Endothelial cell of umbilical vein (primary cell): ENCODE measurements around the gene SLIT1. TPM values are rescaled to one million over a fixed set of nuclear protein-coding genes. Genes with fewer than 3 reads are reported as not detected.

Experiments used
- BruUV-seq: library from RNA; stranded (reverse); fragments of 400-500 nt; replicated peaks from 2 replicates; lab custom pipeline; 2021; lab: Mats Ljungman, UMichigan
- CTCF ChIA-PET: fragments of 300-600, 350-600 bp; sonication (Branson Sonifier 250); formaldehyde crosslinking; loops from one replicate; lab custom pipeline; 2021; ENCODE audit warnings: antibody characterized with exemption, inconsistent platforms; lab: Charles Lee
- POLR2A ChIA-PET: fragments of 300-600, 350-600 bp; sonication (Branson Sonifier 250); formaldehyde crosslinking; loops from one replicate; lab custom pipeline; 2021; ENCODE audit warnings: antibody characterized with exemption, inconsistent platforms; lab: Charles Lee
- DNase-seq: peaks from one replicate; pipeline ENCODE4 v3.0.0-alpha.2; 2011; ENCODE audit warnings: low read depth, low spot score
- FAIRE-seq: peaks from 2 replicates; lab custom pipeline; 2011; peaks lifted over from hg19 to GRCh38; lab: Jason Lieb, UNC
- H2AFZ ChIP-seq: 2 replicates; pipeline ENCODE4 v1.6.0; 2012; ENCODE audit warnings: low read depth, low read length, control low read depth, inconsistent platforms
- H3K27ac ChIP-seq: 2 replicates; pipeline ENCODE4 v1.5.1; 2011; ENCODE audit warnings: low read depth, mild to moderate bottlenecking, control low read depth, low read length, moderate library complexity; ENCODE audit not compliant: insufficient read depth
- H3K27me3 ChIP-seq, 2 experiments: 2 replicates each; pipeline versions ENCODE4 v1.6.0 to v1.6.1; 2011; ENCODE audit warnings: low read length in 2 of 2, mixed read lengths in 1 of 2; ENCODE audit not compliant: control insufficient read depth in 2 of 2, insufficient read depth in 2 of 2
- H3K36me3 ChIP-seq, 2 experiments: 2 replicates in 1 of 2; 3 replicates in 1 of 2; pipeline ENCODE4 v1.5.1; 2011; ENCODE audit warnings: low read length in 2 of 2, mild to moderate bottlenecking in 1 of 2, moderate library complexity in 1 of 2; ENCODE audit not compliant: control insufficient read depth in 2 of 2, insufficient read depth in 2 of 2; ENCODE audit errors: extremely low read depth in 1 of 2
- H3K4me1 ChIP-seq: 3 replicates; pipeline ENCODE4 v1.5.1; 2011; ENCODE audit warnings: mild to moderate bottlenecking, low read length; ENCODE audit not compliant: control insufficient read depth, insufficient read depth; ENCODE audit errors: extremely low read depth
- H3K4me2 ChIP-seq: 2 replicates; pipeline ENCODE4 v1.6.1; 2011; ENCODE audit warnings: low read length, control low read depth, mixed read lengths; ENCODE audit not compliant: insufficient read depth
- H3K4me3 ChIP-seq, 3 experiments: fragments of 200-600 bp in 1 of 3; sonication (generic), shearing (Covaris generic) in 1 of 3; replicated peaks in 1 of 3; 2 replicates each; pipeline ENCODE4 v1.5.1; 2011 to 2016; ENCODE audit warnings: control low read depth in 3 of 3, low read length in 3 of 3, mild to moderate bottlenecking in 2 of 3, inconsistent platforms in 1 of 3, low read depth in 1 of 3, moderate library complexity in 1 of 3; ENCODE audit not compliant: insufficient read depth in 1 of 3
- H3K79me2 ChIP-seq: 2 replicates; pipeline ENCODE4 v1.6.0; 2012; ENCODE audit warnings: low read length, inconsistent platforms; ENCODE audit not compliant: control insufficient read depth, insufficient read depth
- H3K9ac ChIP-seq: replicated peaks from 2 replicates; pipeline ENCODE3; 2011; ENCODE audit warnings: low read length, control low read depth; ENCODE audit not compliant: insufficient read depth; ENCODE audit errors: extremely low read depth
- H3K9me1 ChIP-seq: replicated peaks from 3 replicates; pipeline ENCODE4 v1.6.0; 2011; ENCODE audit warnings: mild to moderate bottlenecking, low read length; ENCODE audit not compliant: control insufficient read depth, insufficient read depth; ENCODE audit errors: extremely low read depth
- H3K9me3 ChIP-seq: replicated peaks from 2 replicates; pipeline ENCODE4 v1.5.1; 2012; ENCODE audit warnings: low read length, inconsistent platforms; ENCODE audit not compliant: control insufficient read depth, insufficient read depth
- H4K20me1 ChIP-seq: replicated peaks from 2 replicates; pipeline ENCODE3; 2011; ENCODE audit warnings: mild to moderate bottlenecking, low read length; ENCODE audit not compliant: control insufficient read depth, insufficient read depth; ENCODE audit errors: extremely low read depth
- CTCF ChIP-seq, 2 donors: IDR thresholded peaks; 1 replicate in 1 of 2; 2 replicates in 1 of 2; pipeline ENCODE4 v1.5.1; 2011; ENCODE audit warnings: low read length in 2 of 2, mild to moderate bottlenecking in 2 of 2, moderate library complexity in 2 of 2, control low read depth in 1 of 2, inconsistent platforms in 1 of 2, low read depth in 1 of 2; ENCODE audit not compliant: insufficient read depth in 1 of 2; ENCODE audit errors: extremely low read depth in 1 of 2
- EZH2 ChIP-seq: IDR thresholded peaks from 2 replicates; pipeline ENCODE4 v1.6.1; 2012; ENCODE audit warnings: borderline replicate concordance, low read depth, mild to moderate bottlenecking, moderate library complexity, low read length, inconsistent platforms; ENCODE audit not compliant: severe bottlenecking
- FOS ChIP-seq: IDR thresholded peaks from 2 replicates; pipeline ENCODE4 v1.6.1; 2011; ENCODE audit warnings: mild to moderate bottlenecking, low read length, moderate library complexity, borderline replicate concordance; ENCODE audit not compliant: insufficient read depth
- GATA2 ChIP-seq: IDR thresholded peaks from 2 replicates; pipeline ENCODE4 v1.7.0; 2011; ENCODE audit warnings: low read depth, mild to moderate bottlenecking, moderate library complexity, mixed read lengths, low read length; ENCODE audit not compliant: insufficient read length, insufficient read depth
- JUN ChIP-seq: IDR thresholded peaks from 2 replicates; pipeline ENCODE4 v1.6.1; 2011; ENCODE audit warnings: borderline replicate concordance, low read depth; ENCODE audit not compliant: insufficient read length, insufficient read depth
- MAX ChIP-seq: IDR thresholded peaks from 2 replicates; pipeline ENCODE4 v1.6.1; 2011; ENCODE audit not compliant: insufficient read depth, insufficient read length
- MYC ChIP-seq: IDR thresholded peaks from one replicate; pipeline ENCODE4 v1.6.1; 2011; ENCODE audit warnings: mild to moderate bottlenecking, low read depth, low read length
- POLR2A ChIP-seq: IDR thresholded peaks from 2 replicates; pipeline ENCODE4 v1.6.1; 2012; ENCODE audit warnings: low read depth, mild to moderate bottlenecking, control low read depth, low read length
- POLR2AphosphoS5 ChIP-seq: IDR thresholded peaks from 2 replicates; pipeline ENCODE4 v1.6.1; 2012; ENCODE audit warnings: low read depth, mild to moderate bottlenecking, control low read depth, low read length, moderate library complexity; ENCODE audit not compliant: insufficient read depth
- dilution Hi-C: fragments of 300-500 bp; cut with MboI; formaldehyde crosslinking; loops from one replicate; pipeline ENCODE4 v1.15.0; 2019; ENCODE audit warnings: low sequenced_read_pairs; ENCODE audit not compliant: extremely low pct_ligation_motif_present
- intact Hi-C: fragments of 100-400 bp; cut with micrococcal nuclease; formaldehyde crosslinking; loops from one replicate; pipeline ENCODE4 v1.10.0; 2022
- polyA plus RNA-seq, 4 experiments: library from polyadenylated mRNA; depleted of rRNA in 3 of 4; stranded (reverse) in 3 of 4; unstranded in 1 of 4; fragments of >200 nt; gene quantifications; 2 replicates each; pipeline versions ENCODE4 v1.2.1 to v1.2.3, GENCODE V29; 2011 to 2012; ENCODE audit warnings: missing spikeins in 1 of 4
- total RNA-seq: library from RNA; stranded (reverse); gene quantifications from 2 replicates; pipeline ENCODE4 v1.2.3, GENCODE V29; 2021

The SLIT1 gene
- total and polyA plus RNA-seq, 2 donors (not counting 3 experiments of a cell fraction or from before 2014, with no cell fraction given): 0.04 to 0.20 TPM

GRCh38 chr10:97127509-97127908 lies 58.2 kb downstream of the SLIT1 start:
- no TSS peak for BruUV-seq
- no peak overlapping the region for H2AFZ ChIP-seq
- no peak overlapping the region for H3K9ac ChIP-seq
- H3K36me3 ChIP-seq: no peaks in the 10 kb centered on the region
- no peaks in the 10 kb centered on the region for H3K4me1 ChIP-seq
- no peak for DNase-seq
- no peaks in the 10 kb centered on the region for H3K9me3 ChIP-seq
- no peaks in the 10 kb centered on the region for H3K79me2 ChIP-seq
- no peak for FAIRE-seq
- intact Hi-C loops: no loop called here
- H3K4me3 ChIP-seq: no peak overlapping the region
- peaks cover 0 to under 1% of the 10 kb centered on the region in 2 experiments for H3K27me3 ChIP-seq
- no peaks in the 10 kb centered on the region for H3K9me1 ChIP-seq
- POLR2A ChIA-PET: no interaction called here
- TF ChIP-seq GATA2 (no peak), JUN (no peak), MYC (no peak), FOS (no peak), POLR2A (no peak), MAX (no peak), POLR2AphosphoS5 (no peak), EZH2 (no peak), CTCF (IDR thresholded peaks at IDR 0.05; ENCODE audit: extremely low read depth in 1 of 2, insufficient read depth in 1 of 2, low read depth in 1 of 2, low read length in 2 of 2) (no peak)
- no peak overlapping the region for H3K27ac ChIP-seq
- no peak overlapping the region for H3K4me2 ChIP-seq
- CTCF ChIA-PET: interaction anchor here (1.9 kb wide), 1 partner anchor 55 kb away, joined by 5 read pairs; no protein-coding TSS in a partner anchor
- H4K20me1 ChIP-seq: no peaks in the 10 kb centered on the region
- dilution Hi-C loops: no loop called here
